KMS-11 (cell line): ENCODE measurements around the gene TKT.

Experiments used
- H2AFZ ChIP-seq: fragments of 200-600 bp; sonication (generic); 2 replicates; pipeline ENCODE4 v1.6.1; 2016; ENCODE audit warnings: antibody characterized with exemption, mixed run types, low read depth
- H3K27ac ChIP-seq: fragments of 200-600 bp; sonication (generic); 2 replicates; pipeline ENCODE4 v1.6.1; 2016; ENCODE audit warnings: mild to moderate bottlenecking, mixed run types
- H3K27me3 ChIP-seq: fragments of 200-600 bp; sonication (generic); 2 replicates; pipeline ENCODE4 v1.6.1; 2017; ENCODE audit warnings: mild to moderate bottlenecking, low read depth, mixed run types, moderate library complexity; ENCODE audit not compliant: insufficient read depth
- H3K36me3 ChIP-seq: fragments of 200-600 bp; sonication (generic); 2 replicates; pipeline ENCODE4 v1.6.1; 2017; ENCODE audit warnings: mild to moderate bottlenecking, mixed run types; ENCODE audit not compliant: insufficient read depth
- H3K4me1 ChIP-seq: fragments of 200-600 bp; sonication (generic); 2 replicates; pipeline ENCODE4 v1.6.1; 2016; ENCODE audit warnings: mild to moderate bottlenecking, low read depth, mixed run types; ENCODE audit not compliant: poor library complexity, severe bottlenecking
- H3K4me2 ChIP-seq: fragments of 200-600 bp; sonication (generic); 2 replicates; pipeline ENCODE4 v1.7.0; 2016; ENCODE audit warnings: mild to moderate bottlenecking, mixed run types
- H3K4me3 ChIP-seq: fragments of 200-600 bp; sonication (generic); IDR thresholded peaks from 2 replicates; pipeline ENCODE4 v1.6.1; 2017; ENCODE audit warnings: low read depth, low read length, mixed read lengths; ENCODE audit not compliant: insufficient read depth
- H3K79me2 ChIP-seq: fragments of 200-600 bp; sonication (generic); 2 replicates; pipeline ENCODE4 v1.6.1; 2016; ENCODE audit warnings: low read depth, mixed run types; ENCODE audit not compliant: insufficient read depth
- H3K9ac ChIP-seq: fragments of 200-600 bp; sonication (generic); 2 replicates; pipeline ENCODE4 v1.6.1; 2016; ENCODE audit warnings: mild to moderate bottlenecking, mixed run types
- H4K20me1 ChIP-seq: fragments of 200-600 bp; sonication (generic); 2 replicates; pipeline ENCODE4 v1.6.1; 2016; ENCODE audit warnings: mild to moderate bottlenecking, mixed run types; ENCODE audit not compliant: insufficient read depth
- TF ChIP-seq, protein P1 (sequence below): fragments of 200-600 bp; sonication (generic); conservative IDR thresholded peaks from 2 replicates; pipeline ENCODE4 v1.6.1; 2017; ENCODE audit warnings: low read depth, mild to moderate bottlenecking, antibody characterized with exemption, low read length, moderate library complexity, mixed read lengths

TKT gene

DNA sequence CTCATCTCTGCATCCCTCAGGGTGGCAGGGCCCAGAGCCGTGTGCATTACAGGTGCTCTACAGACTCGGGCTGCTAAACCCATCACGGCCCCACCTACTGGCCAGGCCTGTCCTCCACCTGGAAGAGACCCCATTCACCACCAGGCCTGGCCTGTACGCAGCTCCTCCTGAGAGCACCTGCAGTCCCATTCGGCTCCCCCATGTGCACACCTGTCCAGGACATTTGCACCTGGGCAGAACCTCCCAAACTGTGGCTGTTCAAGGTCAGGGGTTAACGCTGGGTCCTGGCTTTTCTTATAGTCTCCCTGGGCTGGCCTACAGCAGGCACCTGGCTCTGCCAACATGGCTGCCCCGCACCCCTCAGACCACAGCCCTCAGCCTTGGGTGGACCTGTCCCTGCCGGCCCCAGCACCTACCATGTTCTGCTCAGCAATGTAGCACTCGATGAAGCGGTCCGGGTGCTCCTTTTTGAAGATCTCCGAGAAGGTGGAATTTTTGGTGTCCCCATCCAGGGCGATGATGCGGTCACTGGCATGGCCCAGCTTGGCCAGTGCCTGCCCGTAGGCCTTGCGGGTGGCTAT is 25.7 kb downstream of the TKT start:
- Histone ChIP-seq H3K4me2 (no peak overlapping the region), H3K4me3 (no peak overlapping the region), H4K20me1 (no peaks in the 10 kb centered on the region), H3K27me3 (no peaks in the 10 kb centered on the region), H3K79me2 (no peaks in the 10 kb centered on the region), H2AFZ (no peak overlapping the region), H3K27ac (no peak overlapping the region), H3K36me3 (no peaks in the 10 kb centered on the region), H3K9ac (no peak overlapping the region), H3K4me1 (no peaks in the 10 kb centered on the region)
- TF ChIP-seq, protein P1, sequence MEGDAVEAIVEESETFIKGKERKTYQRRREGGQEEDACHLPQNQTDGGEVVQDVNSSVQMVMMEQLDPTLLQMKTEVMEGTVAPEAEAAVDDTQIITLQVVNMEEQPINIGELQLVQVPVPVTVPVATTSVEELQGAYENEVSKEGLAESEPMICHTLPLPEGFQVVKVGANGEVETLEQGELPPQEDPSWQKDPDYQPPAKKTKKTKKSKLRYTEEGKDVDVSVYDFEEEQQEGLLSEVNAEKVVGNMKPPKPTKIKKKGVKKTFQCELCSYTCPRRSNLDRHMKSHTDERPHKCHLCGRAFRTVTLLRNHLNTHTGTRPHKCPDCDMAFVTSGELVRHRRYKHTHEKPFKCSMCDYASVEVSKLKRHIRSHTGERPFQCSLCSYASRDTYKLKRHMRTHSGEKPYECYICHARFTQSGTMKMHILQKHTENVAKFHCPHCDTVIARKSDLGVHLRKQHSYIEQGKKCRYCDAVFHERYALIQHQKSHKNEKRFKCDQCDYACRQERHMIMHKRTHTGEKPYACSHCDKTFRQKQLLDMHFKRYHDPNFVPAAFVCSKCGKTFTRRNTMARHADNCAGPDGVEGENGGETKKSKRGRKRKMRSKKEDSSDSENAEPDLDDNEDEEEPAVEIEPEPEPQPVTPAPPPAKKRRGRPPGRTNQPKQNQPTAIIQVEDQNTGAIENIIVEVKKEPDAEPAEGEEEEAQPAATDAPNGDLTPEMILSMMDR: no peak

DNA sequence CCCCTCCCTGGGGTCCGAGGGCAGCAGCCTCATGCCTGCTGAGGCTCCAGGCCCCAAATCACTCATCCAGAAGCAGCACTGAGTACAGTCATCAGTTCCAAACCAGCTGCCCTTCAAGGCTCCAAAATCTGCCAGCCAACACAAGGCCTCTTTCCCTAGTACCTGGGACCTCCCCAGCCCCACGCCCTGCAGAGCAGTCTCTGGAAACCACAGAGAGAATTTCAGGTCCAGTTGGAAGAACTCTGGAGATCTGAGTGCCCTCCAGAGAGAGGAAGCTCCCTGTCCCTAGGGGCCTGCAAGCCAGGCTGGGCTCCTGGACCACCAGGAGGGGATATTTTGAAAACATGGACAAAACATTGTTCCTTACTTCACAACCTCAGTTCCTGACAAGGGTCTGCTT is 26.2 kb downstream of the TKT start:
- Histone ChIP-seq H3K36me3 (no peaks in the 10 kb centered on the region), H3K9ac (no peak overlapping the region), H3K4me1 (no peaks in the 10 kb centered on the region), H3K27me3 (no peaks in the 10 kb centered on the region), H3K4me3 (no peak overlapping the region), H3K27ac (no peak overlapping the region), H4K20me1 (no peaks in the 10 kb centered on the region), H3K79me2 (no peaks in the 10 kb centered on the region), H3K4me2 (no peak overlapping the region), H2AFZ (no peak overlapping the region)
- TF ChIP-seq, protein P1: no peak

DNA sequence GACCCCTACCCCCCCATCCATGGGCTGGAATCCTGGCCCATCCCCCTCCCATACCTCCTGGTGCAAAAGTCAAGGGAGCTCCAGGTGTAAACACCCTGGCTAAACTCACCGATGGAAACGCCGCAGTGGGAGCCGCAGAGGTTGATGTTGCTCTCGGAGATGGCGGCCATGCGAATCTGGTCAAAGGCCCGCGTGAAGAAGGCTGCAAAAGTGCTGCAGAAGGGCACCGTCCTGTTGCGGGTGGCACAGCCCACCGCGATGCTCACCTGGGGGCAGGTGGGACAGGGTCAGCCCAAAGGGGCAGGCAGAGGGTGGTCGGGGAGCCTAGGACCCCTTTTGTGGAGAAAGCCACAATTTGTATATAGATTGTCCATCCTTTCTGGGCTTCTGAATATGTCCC is 26.7 kb downstream of the TKT start:
- H3K27ac ChIP-seq: no peak overlapping the region
- no peaks in the 10 kb centered on the region for H3K4me1 ChIP-seq
- TF ChIP-seq, protein P1: no peak

DNA sequence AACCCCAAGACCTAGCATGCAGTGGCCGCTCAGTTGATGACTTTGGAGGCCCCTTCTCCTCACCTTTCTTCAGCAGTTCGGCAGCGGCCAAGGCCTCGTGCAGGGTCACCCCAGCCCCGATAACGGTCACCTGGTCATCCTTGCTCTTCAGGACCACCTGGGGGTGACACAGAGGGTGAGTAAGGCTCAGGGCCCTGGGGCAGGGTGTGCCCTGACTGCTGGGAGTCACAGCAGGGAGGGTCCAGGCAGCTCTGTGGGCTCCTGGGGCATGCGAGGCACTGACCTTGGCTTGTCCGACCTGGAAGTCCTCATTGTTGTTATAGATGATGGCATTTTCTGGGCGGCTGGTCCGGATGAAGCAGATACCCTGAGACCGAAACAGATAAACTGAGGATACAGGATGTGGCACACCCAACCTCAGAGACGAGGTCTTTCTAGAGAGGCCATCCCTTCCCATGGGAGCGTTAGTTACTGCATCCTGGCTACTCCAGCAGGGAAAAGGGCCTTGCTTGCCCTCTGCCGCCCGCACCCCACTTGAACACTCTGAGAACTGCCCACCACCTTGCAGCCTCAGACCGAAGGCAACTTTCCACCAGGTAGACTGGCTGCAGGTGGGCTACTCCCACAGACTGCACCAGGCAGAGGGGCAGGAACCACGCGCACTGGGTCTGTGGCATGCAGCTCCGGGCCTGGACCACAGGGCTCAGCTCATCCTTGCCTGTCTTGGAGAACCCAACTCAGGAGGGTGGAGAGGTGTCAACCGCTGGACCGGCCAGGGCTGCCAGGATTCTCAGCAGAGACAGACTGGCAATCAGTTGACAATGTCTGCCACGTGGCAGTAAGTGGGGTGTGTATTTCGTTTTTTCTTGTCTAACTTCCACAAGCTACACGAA is 27.6 kb downstream of the TKT start:
- no peak overlapping the region for H3K27ac ChIP-seq
- H2AFZ ChIP-seq: no peak overlapping the region
- TF ChIP-seq, protein P1: no peak
- H3K4me2 ChIP-seq: no peak overlapping the region
- no peaks in the 10 kb centered on the region for H4K20me1 ChIP-seq
- H3K9ac ChIP-seq: no peak overlapping the region
- no peaks in the 10 kb centered on the region for H3K27me3 ChIP-seq
- no peaks in the 10 kb centered on the region for H3K36me3 ChIP-seq
- no peaks in the 10 kb centered on the region for H3K79me2 ChIP-seq
- no peaks in the 10 kb centered on the region for H3K4me1 ChIP-seq
- no peak overlapping the region for H3K4me3 ChIP-seq

More for the DNA sequence above, 26.7 kb downstream of the TKT start:
- Histone ChIP-seq H2AFZ (no peak overlapping the region), H3K9ac (no peak overlapping the region), H3K4me3 (no peak overlapping the region), H3K4me2 (no peak overlapping the region), H3K79me2 (no peaks in the 10 kb centered on the region), H3K36me3 (no peaks in the 10 kb centered on the region), H3K27me3 (no peaks in the 10 kb centered on the region), H4K20me1 (no peaks in the 10 kb centered on the region)
